Gastrocnemius medialis (tissue), 4 donors: ENCODE data around the gene FRRS1L. TPM values are rescaled to one million over a fixed set of nuclear protein-coding genes. Genes with fewer than 3 reads are reported as not detected.

Experiments used
- ATAC-seq, 2 donors: fragments of 150-250 bp; one replicate each; pipeline ENCODE4 v1.9.1; 2016
- DNase-seq, 2 donors: peaks; one replicate each; pipeline ENCODE4 v3.0.0-alpha.2; 2019
- H3K27ac ChIP-seq, 4 donors: fragments of 200-600 bp; sonication (generic); 1 replicate in 1 of 4; 2 replicates in 3 of 4; pipeline ENCODE4 v1.5.1; 2016 to 2018; ENCODE audit warnings: mild to moderate bottlenecking in 2 of 4, moderate library complexity in 1 of 4
- H3K27me3 ChIP-seq, 3 donors: fragments of 200-600 bp; sonication (generic) in 2 of 3; 1 replicate in 1 of 3; 2 replicates in 2 of 3; pipeline versions ENCODE4 v1.5.1 to v1.6.0; 2016 to 2019; ENCODE audit warnings: mild to moderate bottlenecking in 1 of 3, moderate library complexity in 1 of 3
- H3K36me3 ChIP-seq, 2 donors: fragments of 200-600 bp; sonication (generic) in 1 of 2; one replicate each; pipeline ENCODE4 v1.5.1; 2017 to 2018
- H3K4me1 ChIP-seq, 2 donors: fragments of 200-600 bp; sonication (generic) in 1 of 2; one replicate each; pipeline ENCODE4 v1.5.1; 2016 to 2017; ENCODE audit warnings: mild to moderate bottlenecking in 2 of 2
- H3K4me3 ChIP-seq, 4 donors: fragments of 200-600 bp; sonication (generic) in 3 of 4; 1 replicate in 1 of 4; 2 replicates in 3 of 4; pipeline ENCODE4 v1.5.1; 2016 to 2019; ENCODE audit warnings: mild to moderate bottlenecking in 2 of 4
- H3K9me3 ChIP-seq, 3 donors: fragments of 200-600 bp; sonication (generic) in 2 of 3; 1 replicate in 1 of 3; 2 replicates in 2 of 3; pipeline ENCODE4 v1.5.1; 2016 to 2019
- CTCF ChIP-seq, 5 experiments: fragments of 450-650 bp in 3 of 5; fragments of 200-600 bp in 2 of 5; sonication (generic) in 2 of 5; IDR thresholded peaks in 4 of 5; conservative IDR thresholded peaks in 1 of 5; 1 replicate in 4 of 5; 2 replicates in 1 of 5; pipeline ENCODE4 v1.5.1; 2016 to 2019; ENCODE audit warnings: antibody characterized with exemption in 5 of 5, mild to moderate bottlenecking in 3 of 5, moderate library complexity in 3 of 5
- POLR2A ChIP-seq, 2 donors: fragments of 450-650 bp; IDR thresholded peaks; one replicate each; pipeline ENCODE4 v1.6.1; 2017; ENCODE audit warnings: antibody characterized with exemption in 2 of 2, mild to moderate bottlenecking in 2 of 2, moderate library complexity in 2 of 2
- in situ Hi-C, 4 donors: fragments of 200-750 bp; cut with MboI; loops; one replicate each; pipeline versions ENCODE4 v1.15.0 to v1.8.0; 2017; ENCODE audit warnings: low sequenced_read_pairs in 4 of 4
- intact Hi-C: fragments of 100-400 bp; cut with DNase I; formaldehyde crosslinking; loops from one replicate; pipeline ENCODE4 v1.15.1; 2023; ENCODE audit warnings: low total_unique reads
- total RNA-seq, 4 donors: library from RNA; depleted of rRNA; stranded (reverse); fragments of >200 nt; gene quantifications; one replicate each; pipeline versions ENCODE4 v1.1.0 to v1.2.3, GENCODE V29; 2016

The FRRS1L gene
- total RNA-seq, 4 donors from 2014 or later, result 0.02 TPM; not detected in 3

GRCh38 chr9:109115931-109116526 lies 51.0 kb downstream of the FRRS1L start:
- Histone ChIP-seq H3K4me1 (peaks cover 55 to 80% of the 10 kb centered on the region in 2 donors), H3K9me3 (no peaks in the 10 kb centered on the region), H3K27me3 (no peaks in the 10 kb centered on the region), H3K36me3 (no peaks in the 10 kb centered on the region), H3K27ac (peak overlapping the region; percentile 76 to 98 (median 88)), H3K4me3 (peak overlapping the region in 1 of 4 donors; percentile 11)
- intact Hi-C loops, result loop anchor here (5.0 to 10.0 kb wide), 2 partner anchors 306 to 1381 kb away; no protein-coding TSS in a partner anchor
- in situ Hi-C loops, result loop anchor here in 1 of 4 donors (25.0 kb wide), 1 partner anchor 1829 kb away; the partner anchor contains the start of gene RAD23B
- TF ChIP-seq CTCF (IDR thresholded peaks at IDR 0.05 in 4 of 5, conservative IDR thresholded peaks at IDR 0.05 in 1 of 5), result no peak
- TF ChIP-seq POLR2A (IDR thresholded peaks at IDR 0.05), result no peak
- no peak for ATAC-seq
- DNase-seq, result peak in 1 of 2 donors; percentile 35

GRCh38 chr9:109114670-109115069 lies 52.4 kb downstream of the FRRS1L start:
- Histone ChIP-seq H3K27ac (peak overlapping the region; percentile 76 to 98 (median 88)), H3K36me3 (no peaks in the 10 kb centered on the region), H3K27me3 (no peaks in the 10 kb centered on the region), H3K4me3 (peak overlapping the region in 3 of 4 donors; percentile 7 to 15 (median 8)), H3K9me3 (no peaks in the 10 kb centered on the region), H3K4me1 (peaks cover 63 to 88% of the 10 kb centered on the region in 2 donors)
- in situ Hi-C loops (loop anchor here in 1 of 4 donors (25.0 kb wide), 1 partner anchor 1827 kb away; the partner anchor contains the start of gene RAD23B), intact Hi-C loops (loop anchor here (5.0 to 10.0 kb wide), 3 partner anchors 308 to 1380 kb away; no protein-coding TSS in a partner anchor)
- no peak for DNase-seq
- TF ChIP-seq POLR2A (IDR thresholded peaks at IDR 0.05) (no peak), CTCF (IDR thresholded peaks at IDR 0.05 in 4 of 5, conservative IDR thresholded peaks at IDR 0.05 in 1 of 5) (no peak)
- ATAC-seq, result peak; percentile 38 to 53

DNA sequence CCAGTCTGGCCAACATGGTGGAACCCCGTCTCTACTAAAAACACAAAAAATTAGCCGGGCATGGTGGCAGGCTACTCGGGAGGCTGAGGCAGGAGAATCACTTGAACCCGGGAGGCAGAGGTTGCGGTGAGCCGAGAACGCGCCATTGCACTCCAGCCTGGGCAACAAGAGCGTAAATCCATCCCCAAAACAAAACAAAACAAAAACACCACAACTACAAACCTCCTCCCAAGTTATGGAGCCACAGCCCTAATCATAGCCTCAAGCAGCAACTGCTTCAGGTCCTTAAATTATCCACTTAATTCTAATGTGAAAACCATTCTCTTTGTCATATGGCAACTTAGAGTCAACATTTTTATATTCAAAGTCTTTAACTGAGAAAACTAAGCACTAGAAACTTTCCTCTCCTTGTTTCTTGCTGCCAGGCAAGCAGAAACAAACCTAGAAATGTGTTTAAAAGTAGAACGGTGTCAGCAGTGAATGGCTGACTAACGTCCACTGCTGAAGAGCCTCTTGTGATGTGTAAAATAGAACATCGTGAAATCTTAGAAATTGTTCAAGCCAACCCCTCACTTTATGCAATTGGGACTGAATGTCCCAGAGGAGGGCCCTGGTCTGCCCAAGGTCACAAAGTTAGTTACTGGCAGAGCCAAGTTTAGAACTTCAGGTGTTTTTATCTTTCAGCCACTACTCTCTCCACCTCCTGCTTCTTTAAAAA lies 53.0 kb downstream of the FRRS1L start:
- Histone ChIP-seq H3K9me3 (no peaks in the 10 kb centered on the region), H3K4me3 (peak overlapping the region in 3 of 4 donors; percentile 7 to 15 (median 8)), H3K36me3 (no peaks in the 10 kb centered on the region), H3K27me3 (no peaks in the 10 kb centered on the region), H3K4me1 (peaks cover 69 to 95% of the 10 kb centered on the region in 2 donors), H3K27ac (peak overlapping the region; percentile 76 to 98 (median 88))
- intact Hi-C loops, result loop anchor here (5.0 to 10.0 kb wide), 2 partner anchors 393 to 1379 kb away; no protein-coding TSS in a partner anchor
- TF ChIP-seq CTCF (IDR thresholded peaks at IDR 0.05 in 4 of 5, conservative IDR thresholded peaks at IDR 0.05 in 1 of 5), result no peak
- TF ChIP-seq POLR2A (IDR thresholded peaks at IDR 0.05), result peak; percentile 22 to 40
- DNase-seq (peak in 1 of 2 donors; percentile 28), ATAC-seq (peak; percentile 39 to 68)
- in situ Hi-C loops, result loop anchor here in 1 of 4 donors (25.0 kb wide), 1 partner anchor 1827 kb away; the partner anchor contains the start of gene RAD23B

DNA sequence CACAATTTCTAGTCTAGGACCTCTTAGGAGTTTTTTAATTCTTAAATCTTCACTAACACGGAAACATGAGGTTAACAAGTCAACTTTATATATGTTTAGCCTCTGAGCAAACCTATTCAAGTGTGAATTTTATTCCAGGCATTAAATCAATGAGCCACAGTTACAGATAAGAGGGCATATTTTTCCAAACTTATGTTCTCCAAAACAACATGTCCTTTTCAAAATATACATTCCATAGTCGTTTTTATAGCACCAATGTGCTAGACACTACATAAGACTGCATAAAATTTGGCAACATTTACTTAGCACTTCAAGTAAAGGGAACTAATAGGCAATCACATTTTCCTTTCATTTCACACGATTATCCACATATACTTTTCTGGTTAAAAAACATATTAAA lies 53.8 kb downstream of the FRRS1L start:
- in situ Hi-C loops, result loop anchor here in 1 of 4 donors (25.0 kb wide), 1 partner anchor 1826 kb away; the partner anchor contains the start of gene RAD23B
- Histone ChIP-seq H3K36me3 (no peaks in the 10 kb centered on the region), H3K9me3 (no peaks in the 10 kb centered on the region), H3K4me1 (peaks cover 77 to 96% of the 10 kb centered on the region in 2 donors), H3K4me3 (peak overlapping the region in 2 of 4 donors; percentile 7 to 8), H3K27ac (peak overlapping the region; percentile 76 to 98 (median 88)), H3K27me3 (no peaks in the 10 kb centered on the region)
- no peak for TF ChIP-seq POLR2A (IDR thresholded peaks at IDR 0.05)
- no peak for TF ChIP-seq CTCF (IDR thresholded peaks at IDR 0.05 in 4 of 5, conservative IDR thresholded peaks at IDR 0.05 in 1 of 5)
- intact Hi-C loops, result loop anchor here (5.0 to 10.0 kb wide), 2 partner anchors 394 to 1378 kb away; no protein-coding TSS in a partner anchor
- no peak for DNase-seq
- no peak for ATAC-seq
